ENCODE results near the gene GRB7.
"Not testable (repeated sequence)": the region's sequence is repeated elsewhere in the genome, so short reads cannot be mapped to it uniquely, and the experiment has no call there.

The GRB7 gene
- 0 to 0.11 (median 0) reads per million in 3 experiments for total RNA-seq

GRCh38 chr17:39737760-39738567 is at the start of gene GRB7:
Gene GRB7 (plus strand): TSS chr17:39737938. CDS start chr17:39742302, 4,364 bp downstream.
- no peak for DNase-seq

- no peak for DNase-seq
Measured at GRCh38 chr17:39688475-39688835, 49.3 kb upstream of the GRB7 start.

GRCh38 chr17:39688945-39689344 is 48.8 kb upstream of the GRB7 start:
- DNase-seq = no peak

- DNase-seq = no peak
Measured at GRCh38 chr17:39694593-39694992, 43.1 kb upstream of the GRB7 start.

GRCh38 chr17:39695089-39695474 is 42.7 kb upstream of the GRB7 start:
- no peak for DNase-seq

GRCh38 chr17:39696731-39697130 is 41.0 kb upstream of the GRB7 start:
- DNase-seq = no peak

- DNase-seq = no peak
Measured at GRCh38 chr17:39697961-39698360, 39.8 kb upstream of the GRB7 start.

GRCh38 chr17:39699157-39699817 is 38.5 kb upstream of the GRB7 start:
- DNase-seq = not testable (repeated sequence)

- DNase-seq = no peak
Measured at GRCh38 chr17:39699818-39700147, 38.0 kb upstream of the GRB7 start, which contains the start of gene ERBB2. Gene ERBB2 (plus strand): TSS chr17:39700064. CDS start chr17:39700239, 175 bp downstream.

GRCh38 chr17:39700148-39700987 is 37.4 kb upstream of the GRB7 start:
- DNase-seq = no peak

GRCh38 chr17:39701012-39701783 is 36.5 kb upstream of the GRB7 start:
- DNase-seq = no peak

GRCh38 chr17:39701784-39702422 is 35.8 kb upstream of the GRB7 start:
- no peak for DNase-seq

- DNase-seq = no peak
Measured at GRCh38 chr17:39702901-39703893, 34.5 kb upstream of the GRB7 start.

GRCh38 chr17:39703913-39704312 is 33.8 kb upstream of the GRB7 start:
- no peak for DNase-seq

- DNase-seq = no peak
Measured at GRCh38 chr17:39704821-39705551, 32.8 kb upstream of the GRB7 start.

- no peak for DNase-seq
Measured at GRCh38 chr17:39705786-39706348, 31.9 kb upstream of the GRB7 start.

GRCh38 chr17:39706383-39706782 is 31.4 kb upstream of the GRB7 start:
- DNase-seq = no peak

GRCh38 chr17:39706921-39707337 is 30.8 kb upstream of the GRB7 start:
- peak; percentile 29 for DNase-seq

GRCh38 chr17:39709319-39709997 is 28.3 kb upstream of the GRB7 start:
- no peak for DNase-seq

All from central memory CD4-positive, alpha-beta T cell (primary cell).